Activated CD4-positive, CD25-positive, alpha-beta regulatory T cell treated with anti-CD3 and anti-CD28 coated beads, Interleukin-2, amount 50 U/mL, for 72 hours (primary cell): Measurements from ENCODE around the gene ZC3H15.
"Not testable (repeated sequence)": the region's sequence is repeated elsewhere in the genome, so short reads cannot be mapped to it uniquely, and the experiment has no call there.

Source experiments
- DNase-seq: peaks from one replicate; pipeline ENCODE4 v3.0.0; 2021

The ZC3H15 gene

DNA sequence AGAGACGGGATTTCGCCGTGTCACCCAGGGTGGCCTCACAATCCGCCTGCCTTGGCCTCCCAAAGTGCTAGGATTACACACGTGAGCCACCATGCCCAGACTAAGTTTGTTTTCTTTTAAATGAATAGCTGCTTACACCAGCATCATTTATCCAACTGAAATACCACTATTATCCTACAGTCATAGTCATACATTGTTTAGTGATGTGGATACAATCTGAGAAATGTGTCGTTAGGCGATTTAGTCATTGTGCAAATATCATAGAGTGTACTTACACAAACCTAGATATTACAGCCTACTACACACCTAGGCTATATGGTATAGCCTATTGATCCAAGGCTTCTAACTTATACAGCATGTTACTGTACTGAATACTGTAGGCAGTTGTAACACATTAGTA lies 10.3 kb downstream of the ZC3H15 start:
- no peak for DNase-seq

DNA sequence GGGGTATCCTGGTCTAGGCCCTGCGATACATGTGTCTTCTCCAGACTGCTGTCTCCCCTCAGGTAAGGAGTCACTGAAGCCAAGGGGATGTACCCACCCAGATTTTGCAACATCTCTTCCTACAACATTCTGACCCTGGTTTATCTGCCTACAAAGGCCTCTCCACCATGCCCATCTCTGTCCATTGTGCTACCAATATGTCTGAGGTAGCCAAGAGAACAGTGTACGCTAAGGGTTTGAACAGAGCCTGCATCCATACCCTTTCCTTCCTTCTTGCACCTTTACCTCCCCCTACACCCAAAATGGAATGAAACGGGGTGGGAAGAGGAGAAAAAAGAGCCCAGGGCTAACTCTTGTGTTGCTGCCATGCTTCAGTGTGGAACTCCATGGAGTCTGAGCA lies 11.9 kb downstream of the ZC3H15 start:
- DNase-seq = no peak

DNA sequence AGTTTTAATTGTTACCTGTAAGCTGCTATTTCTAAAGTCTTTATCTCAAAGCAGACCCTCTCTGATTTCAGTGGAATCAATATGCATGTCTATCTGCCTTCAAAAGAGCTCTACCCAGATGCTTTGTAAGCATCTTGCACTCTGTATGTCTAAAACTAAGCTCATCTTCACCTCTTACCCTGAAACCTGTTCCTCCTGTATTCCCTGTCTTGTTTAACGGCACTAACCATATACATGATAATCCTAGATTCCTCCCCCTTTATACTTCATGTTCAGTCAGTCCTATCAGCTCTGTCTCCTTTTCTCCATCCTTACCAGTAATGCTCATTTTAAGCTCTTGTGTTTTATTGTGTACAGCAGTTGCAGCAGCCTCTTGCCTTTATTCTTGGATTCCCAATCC lies 12.8 kb downstream of the ZC3H15 start:
- DNase-seq = no peak

DNA sequence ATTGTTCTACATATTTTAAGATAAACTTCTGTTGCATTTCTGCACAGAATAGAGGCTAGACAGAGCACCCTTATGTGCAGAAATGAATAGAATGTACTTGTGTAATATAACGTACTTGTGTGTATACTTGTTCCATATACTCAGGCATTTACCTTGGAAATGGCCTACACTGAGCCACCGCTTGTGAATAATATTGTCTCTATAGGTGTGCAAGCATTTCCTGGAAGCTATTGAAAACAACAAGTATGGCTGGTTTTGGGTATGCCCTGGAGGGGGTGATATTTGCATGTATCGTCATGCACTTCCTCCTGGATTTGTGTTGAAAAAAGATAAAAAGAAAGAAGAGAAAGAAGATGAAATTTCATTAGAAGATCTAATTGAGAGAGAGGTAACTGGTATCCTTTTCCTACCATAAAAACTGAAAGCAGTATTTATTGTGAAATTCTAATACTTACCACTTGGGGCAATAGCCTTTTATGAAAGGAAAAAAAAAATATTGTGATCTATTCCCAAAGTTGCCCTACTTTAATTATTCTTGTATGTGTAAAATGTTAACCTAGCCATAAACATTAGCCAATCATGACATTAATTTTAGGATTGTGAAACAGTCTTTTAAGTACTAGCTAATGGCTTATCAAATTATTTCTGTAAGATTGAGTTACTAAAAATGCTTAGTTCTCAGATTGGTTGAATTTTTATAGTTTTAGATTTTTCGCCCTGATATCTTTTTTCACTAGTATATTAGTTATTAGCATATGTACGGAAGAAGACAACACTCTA lies 18.0 kb downstream of the ZC3H15 start:
- no peak for DNase-seq

DNA sequence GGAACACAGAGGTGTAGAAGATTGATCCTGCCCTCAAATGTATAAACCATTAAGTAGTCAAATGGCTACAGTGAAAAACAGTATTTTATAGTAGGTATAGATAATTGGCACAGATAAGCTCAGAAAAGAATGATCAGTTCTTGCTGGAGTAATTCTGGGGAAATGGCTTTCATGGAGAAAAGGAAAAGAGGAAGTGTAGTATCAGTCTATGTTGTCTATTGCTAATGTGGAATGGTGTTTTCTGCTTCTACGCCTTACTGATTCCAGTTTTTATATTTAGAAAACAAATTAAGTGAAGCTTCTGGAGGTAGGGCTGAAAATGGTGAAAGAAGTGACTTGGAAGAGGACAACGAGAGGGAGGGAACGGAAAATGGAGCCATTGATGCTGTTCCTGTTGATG lies 22.2 kb downstream of the ZC3H15 start:
- DNase-seq = no peak

DNA sequence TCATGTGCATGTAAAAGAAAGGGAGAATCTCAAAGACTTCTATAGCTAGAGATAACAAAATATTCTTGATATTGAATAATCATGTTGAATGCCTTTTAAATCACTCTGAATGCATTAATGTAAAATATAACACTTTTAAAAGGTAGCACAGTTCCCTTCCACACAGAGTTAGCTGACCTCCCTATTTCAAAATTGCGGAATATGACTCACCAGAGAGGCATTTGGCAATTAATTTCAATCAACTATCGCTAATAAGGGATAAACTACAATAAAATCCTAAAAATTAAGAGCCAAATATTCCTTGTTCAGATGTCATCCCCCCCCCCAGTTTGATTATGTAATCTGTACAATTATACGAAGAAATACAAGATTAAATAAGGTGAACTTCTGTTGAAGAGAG lies 29.3 kb downstream of the ZC3H15 start:
- no peak for DNase-seq

DNA sequence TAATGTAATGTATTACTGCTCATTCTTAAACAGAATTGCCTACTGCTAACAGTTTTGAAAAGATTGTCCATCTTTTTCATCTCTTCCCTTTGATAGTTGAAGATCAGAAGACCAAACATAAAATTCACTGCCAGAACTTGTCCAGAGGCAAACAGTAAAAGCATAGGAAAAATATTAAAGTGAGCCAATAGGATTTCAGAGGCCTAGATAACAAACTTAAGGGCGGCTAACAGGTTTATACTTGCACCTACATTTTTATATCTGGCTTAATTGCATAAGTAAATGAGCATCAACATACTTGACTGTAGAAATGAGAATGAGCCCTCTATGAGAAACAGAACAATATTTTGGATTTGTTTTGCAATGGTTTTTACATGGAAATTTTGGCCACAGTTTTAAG lies 30.3 kb downstream of the ZC3H15 start:
- DNase-seq = no peak

DNA sequence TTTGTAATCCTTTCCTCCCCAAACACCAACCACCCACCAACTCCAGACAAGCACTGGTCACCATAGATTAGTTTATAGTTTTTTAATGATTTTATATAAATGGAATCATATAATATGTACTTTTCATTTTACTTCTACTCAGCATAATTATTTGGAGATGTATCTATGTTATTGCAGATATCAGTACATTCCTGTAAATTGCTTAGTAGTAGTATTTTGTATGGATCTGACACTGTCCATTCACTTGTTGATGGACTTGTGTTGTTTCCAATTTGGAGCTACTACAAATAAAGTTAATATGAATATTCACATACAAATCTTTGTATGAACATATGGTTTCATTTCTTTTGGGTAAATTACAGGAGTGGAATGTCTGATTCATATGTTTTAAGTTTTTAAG lies 31.0 kb downstream of the ZC3H15 start:
- DNase-seq = no peak

DNA sequence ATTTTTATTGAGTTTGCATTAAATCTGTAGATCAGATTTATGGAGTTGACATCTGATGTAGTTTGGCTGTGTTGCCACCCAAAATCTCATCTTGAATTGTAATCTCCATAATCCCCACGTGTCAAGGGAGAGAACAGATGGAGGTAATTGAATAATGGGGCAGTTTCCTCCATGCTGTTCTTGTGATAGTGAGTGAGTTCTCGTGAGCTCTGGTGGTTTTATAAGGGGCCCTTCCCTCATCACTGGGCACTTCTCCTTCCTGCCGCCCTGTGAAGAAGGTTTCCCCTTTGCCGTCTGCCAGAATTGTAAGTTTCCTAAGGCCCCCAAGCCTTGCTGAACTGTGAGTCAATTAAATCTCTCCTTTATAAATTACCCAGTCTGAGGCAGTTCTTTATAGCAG lies 32.2 kb downstream of the ZC3H15 start:
- DNase-seq = no peak

DNA sequence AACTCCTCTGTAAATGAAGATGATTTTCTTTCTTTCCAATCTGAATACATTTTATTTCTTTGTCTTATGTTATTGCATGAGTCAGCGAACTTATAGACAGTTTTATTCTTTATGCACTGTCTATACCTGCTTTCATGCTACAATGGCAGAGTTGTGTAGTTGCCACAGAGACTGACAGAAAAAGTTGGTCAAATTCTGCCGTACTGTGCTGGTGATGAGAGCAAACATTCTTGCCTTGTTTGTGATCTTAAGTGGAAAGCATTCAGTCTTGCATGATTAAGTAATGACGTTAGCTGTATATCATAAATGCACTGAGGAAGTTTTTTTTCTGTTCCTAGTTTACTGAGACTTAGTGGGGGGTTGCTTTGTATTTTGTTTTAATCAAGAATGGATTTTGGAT lies 32.9 kb downstream of the ZC3H15 start:
- no peak for DNase-seq

DNA sequence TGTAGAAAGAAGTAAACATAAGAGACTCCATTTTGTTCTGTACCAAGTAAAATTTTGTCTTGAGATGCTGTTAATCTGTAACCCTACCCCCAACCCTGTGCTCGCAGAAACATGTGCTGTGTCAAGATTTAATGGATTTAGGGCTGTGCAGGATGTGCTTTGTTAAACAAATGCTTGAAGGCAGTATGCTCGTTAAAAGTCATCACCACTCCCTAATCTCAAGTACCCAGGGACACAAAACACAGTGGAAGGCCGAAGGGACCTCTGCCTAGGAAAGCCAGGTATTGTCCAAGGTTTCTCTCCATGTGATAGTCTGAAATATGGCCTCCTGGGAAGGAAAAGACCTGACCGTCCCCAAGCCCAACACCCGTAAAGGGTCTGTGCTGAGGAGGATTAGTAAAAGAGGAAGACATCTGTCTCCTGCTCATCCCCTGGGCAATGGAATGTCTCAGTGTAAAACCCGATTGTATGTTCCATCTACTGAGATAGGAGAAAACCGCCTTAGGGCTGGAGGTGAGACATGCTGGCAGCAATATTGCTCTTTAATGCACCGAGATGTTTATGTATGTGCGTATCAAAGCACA lies 35.6 kb downstream of the ZC3H15 start:
- not testable (repeated sequence) for DNase-seq

DNA sequence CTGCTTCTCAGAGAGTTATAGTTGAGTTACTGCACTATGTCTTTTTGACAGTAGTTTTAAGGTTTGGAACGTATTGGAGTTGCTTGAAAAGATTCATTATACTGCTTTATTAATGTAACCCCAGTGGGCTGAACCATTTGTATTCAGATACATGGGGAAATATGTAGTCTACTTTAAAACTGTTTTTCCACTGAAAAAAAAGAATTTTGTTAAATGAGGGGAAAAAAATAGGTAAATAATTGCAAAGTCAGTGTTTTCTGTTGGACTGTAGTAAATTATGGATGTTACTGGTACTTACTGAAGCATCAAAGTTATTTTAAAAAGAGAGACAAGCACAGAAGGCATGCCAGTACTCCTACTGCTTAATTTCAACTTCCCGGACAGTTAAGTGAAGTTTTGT lies 36.4 kb downstream of the ZC3H15 start:
- no peak for DNase-seq

DNA sequence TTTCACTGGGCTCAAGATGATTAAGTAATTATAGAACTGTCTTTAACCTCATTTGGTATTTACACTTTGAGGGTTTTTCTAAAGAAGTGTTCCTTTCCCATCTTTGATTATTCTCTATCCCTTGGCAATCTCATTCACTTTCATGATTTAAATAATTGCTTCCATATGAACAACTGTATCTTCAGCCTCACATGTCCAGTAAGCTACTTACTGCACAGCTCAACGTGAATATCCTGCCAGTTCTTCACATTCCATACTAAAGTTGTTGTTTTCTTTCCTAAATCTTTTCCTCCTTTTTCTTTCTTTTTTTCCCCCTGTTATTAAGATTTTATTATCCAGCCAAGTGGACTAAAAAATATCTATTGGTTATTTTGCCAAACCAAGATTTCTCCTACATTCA lies 37.7 kb downstream of the ZC3H15 start:
- DNase-seq = no peak

DNA sequence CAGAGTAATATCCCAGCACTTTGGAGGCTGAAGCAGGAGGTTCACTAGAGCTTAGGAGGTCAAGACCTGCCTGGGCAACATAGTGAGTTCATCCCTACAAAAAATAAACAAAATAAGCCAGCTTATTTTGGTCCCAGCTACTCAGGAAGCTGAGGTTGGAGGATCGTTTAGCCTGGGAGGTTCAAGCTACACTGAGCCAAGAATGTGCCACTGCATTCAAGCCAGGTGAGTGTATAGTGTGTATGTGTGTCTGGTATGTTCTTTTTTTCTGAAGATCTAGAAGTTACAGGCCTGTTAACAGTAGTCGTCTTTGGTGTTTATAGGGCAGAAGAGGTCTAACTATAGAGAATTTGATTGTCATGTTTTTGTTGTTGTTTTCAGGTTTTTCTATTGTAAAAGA lies 40.2 kb downstream of the ZC3H15 start:
- DNase-seq = no peak

DNA sequence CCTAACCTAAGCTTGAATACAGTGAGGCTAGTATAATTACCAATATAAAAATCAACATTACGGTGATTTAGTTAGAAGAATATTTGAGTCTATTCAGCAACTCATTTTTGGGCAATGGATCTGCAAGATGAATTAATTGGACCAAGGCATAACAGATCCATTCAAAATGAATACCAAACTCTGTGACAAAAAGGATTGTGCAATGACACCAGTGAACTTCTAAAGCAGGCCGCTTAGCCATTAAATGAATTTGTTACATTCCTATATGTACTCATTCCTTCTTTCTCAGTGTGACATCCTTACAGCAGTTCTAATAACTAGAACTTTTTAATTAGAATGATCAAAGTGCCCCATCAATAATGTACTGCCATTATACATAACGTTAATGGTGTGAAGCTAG lies 44.3 kb downstream of the ZC3H15 start:
- no peak for DNase-seq

DNA sequence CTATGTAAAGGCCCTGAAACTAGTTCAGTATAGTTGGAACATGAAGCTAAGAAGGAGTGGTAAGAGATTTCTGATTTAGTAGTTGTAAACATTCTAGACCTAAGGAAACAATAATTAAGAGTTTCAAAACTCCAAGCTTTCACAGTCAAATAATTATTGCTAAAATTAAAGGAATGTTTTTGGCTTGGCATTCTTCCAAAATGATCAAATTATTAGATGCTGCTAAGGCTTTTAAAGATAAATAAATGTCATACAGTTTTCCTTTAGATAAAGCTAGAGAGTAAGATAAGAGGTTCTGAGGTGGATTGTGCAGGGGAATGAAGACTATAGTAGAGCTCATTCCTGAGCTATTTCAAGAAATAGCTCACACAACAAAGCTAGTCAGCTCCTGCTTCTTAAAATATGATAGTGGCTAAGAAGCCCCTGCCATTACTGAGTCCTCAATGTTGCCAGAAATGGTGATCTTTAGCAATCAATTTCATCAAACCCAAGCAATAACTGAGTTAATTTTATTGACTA lies 45.3 kb downstream of the ZC3H15 start:
- DNase-seq = no peak

DNA sequence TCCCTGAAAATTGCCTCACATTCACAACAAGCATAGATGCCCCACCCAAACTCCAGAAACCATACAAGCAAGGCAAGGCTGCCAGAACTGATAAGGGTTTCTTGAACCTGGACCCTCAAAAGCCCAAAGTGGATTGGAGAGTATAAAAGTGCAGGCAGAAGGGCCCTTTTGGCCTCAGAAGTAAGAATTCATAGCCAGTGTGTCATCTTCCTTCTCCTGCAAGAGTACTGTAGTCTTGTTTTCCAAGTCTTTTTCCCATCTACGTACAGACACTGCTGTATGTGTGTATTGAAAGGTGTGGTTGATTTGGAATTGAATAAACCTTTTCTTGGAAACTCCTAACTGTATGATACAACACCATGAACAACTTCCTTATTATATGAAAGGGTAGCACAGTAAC lies 46.8 kb downstream of the ZC3H15 start:
- no peak for DNase-seq

DNA sequence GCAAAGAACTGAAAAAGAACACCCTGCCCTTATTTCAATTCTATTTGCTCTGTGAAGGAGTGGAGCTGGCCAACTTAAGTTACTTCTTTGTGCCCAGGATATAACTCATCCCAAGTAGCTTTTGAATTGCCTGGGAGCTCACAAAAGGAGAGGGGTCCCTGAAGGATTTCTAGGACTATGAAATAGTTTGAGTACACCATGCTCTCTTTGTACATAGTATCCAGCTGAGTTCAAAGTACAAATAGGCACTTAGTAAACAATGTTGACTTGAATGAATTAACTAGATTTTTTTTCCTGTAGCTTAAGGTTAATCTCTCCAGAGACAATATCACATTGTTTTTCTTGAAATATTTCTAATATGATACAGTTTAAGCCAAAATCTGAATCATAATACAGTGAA lies 47.7 kb downstream of the ZC3H15 start:
- no peak for DNase-seq

DNA sequence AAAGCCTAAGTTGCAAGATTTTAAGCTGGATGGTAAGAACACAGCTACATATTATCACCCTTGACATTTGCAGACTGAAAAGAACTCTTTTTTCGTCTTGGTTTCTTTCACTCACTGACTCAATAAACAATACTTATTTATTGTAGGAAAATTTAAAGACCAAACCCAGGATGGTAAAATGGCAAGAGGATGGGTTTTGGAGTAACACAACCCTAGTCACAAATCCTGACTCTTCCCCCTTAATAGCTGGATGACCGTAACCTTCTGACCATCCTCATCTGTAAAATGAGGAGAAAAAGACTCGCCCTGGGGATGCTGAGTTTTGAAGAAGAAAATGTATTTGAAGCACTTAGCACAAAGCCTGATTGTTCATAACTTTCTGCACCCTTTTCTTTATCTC lies 48.3 kb downstream of the ZC3H15 start:
- no peak for DNase-seq

DNA sequence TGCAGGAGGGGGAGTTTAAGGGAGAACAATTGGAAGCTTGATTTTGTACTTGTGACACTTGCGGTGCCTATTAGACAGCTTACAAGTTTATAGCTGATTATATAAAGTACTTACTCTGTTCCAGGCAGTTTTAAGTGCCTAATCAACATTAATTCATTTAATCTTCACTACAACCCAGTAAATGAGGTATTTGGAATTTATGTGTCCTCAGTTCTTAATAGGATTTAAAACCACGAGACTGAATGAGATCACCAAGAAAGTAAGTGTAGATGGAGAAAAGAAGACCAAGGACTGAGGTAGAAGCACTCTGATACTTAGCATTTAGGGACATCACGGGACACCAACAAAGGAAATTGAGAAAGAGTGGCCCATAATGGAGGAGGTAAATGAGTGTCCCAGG lies 49.8 kb downstream of the ZC3H15 start:
- DNase-seq = no peak

DNA sequence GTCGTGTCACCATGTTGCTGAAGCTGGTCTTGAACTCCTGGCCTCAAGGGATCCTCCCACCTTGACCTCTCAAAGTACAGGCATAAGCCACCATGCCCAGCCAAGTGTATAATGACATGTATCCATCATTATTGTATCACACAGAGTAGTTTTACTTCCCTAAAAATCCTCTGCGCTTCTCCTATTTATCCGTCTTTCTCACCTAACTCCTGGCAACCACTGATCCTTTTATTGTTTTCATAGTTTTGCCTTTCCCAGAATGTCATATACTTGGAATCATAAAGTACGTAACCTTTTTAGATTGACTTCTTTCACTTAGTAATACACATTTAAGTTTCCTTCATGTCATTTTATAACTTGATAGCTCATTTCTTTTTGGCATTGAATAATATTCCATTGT lies 51.0 kb downstream of the ZC3H15 start:
- DNase-seq = no peak

DNA sequence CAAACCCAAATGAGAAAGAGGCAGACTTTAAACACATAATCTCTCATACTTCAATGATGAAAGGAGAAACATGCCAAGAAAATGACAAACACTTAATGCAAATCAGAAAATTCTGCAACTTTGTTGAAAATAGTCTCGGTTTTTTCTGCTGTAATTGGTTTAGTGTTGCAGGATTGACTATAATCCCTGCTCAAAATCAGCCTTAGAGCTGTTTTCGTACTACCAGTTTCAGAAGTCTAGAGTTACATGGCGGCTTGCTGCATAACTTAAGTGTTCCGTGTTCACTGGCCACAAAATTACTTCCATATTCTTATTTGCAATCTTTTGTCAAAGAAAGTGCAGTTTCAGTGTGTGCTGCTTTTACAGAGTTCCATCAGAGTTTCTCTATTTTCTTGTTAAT lies 54.9 kb downstream of the ZC3H15 start:
- DNase-seq = no peak

DNA sequence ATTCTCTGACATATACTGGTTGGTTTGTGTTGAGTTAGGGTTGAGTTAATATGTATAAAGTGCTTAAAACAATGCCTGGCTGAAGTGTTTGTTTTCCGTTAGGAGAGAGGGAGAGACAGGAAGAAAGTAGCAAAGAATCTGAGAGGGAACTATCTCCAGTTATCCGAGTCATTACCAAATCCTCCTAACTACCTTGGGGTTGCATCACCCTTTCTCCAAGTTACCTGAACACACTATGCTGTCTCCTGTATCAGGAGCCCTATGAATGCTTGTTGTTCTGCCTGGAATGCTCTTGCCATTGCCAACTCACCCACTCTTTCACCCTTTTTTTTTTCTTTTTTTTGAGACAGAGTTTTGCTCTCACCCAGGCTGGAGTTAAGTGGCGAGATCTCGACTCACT lies 55.9 kb downstream of the ZC3H15 start:
- DNase-seq = no peak

DNA sequence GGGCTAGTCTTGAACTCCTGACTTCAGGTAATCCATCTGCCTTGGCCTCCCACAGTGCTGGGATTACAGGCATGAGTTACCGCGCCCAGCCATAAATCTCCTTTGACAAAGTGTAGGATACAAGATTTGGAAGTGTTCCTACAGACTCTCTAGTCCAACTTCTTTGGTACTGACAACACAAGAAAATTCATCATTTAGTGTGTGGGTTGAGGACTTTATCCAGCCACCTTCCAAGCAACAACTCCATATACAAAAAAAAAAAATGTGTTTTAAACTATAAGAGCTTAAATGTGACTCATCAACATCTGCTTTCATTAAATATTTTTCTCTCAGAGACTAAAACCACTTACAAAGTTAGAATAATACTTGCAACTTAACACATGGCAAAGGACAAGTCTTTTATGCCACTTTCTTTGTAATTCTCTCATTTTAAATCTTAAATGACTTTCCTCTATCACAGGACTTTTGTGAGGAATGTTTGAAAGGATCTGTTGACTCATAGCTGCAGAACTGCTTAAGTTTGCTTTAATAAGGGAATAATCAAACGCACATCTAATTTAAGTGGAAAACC lies 57.6 kb downstream of the ZC3H15 start:
- no peak for DNase-seq

DNA sequence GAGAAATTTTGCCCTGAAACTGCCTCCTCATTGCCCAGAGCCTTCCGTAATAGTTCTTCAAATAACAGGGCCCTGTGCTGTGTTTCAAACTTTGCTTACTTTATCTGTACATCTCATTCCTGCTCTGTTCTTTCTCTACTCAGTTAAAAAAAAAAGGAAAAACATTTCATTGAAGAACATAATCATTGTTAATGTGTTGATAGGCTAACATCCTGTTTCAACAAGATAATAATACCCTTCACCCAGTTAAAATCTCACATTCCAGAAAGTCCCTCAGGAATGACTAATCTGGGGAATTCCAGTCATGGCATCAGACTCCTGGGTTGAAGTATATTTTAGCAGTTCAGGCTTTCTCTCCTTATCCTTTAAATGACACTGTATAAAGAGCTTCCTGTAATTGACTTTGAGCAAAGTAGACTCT lies 58.2 kb downstream of the ZC3H15 start:
- DNase-seq = no peak
